Measurements from ENCODE around the gene RAPGEF5.

DNA sequence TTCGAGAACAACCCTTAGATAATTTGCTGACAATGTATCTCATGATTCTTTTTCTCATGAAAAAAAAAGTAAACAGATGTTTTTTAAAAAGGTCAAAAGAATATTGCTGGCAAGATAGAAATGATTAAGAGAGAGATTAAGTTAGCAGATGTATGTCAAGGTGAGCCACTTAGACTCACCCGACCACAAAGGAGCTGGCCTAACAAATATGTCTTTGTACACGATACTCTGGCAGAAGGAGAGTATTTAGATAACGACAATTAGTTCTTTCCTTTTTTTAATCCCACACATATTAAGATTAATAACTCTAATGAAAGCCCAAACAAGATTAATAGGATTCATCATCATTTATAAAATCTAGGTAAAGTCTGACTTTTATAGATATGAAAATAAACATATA is 156.7 kb downstream of the RAPGEF5 start:
- TF ChIP-seq, protein P1, sequence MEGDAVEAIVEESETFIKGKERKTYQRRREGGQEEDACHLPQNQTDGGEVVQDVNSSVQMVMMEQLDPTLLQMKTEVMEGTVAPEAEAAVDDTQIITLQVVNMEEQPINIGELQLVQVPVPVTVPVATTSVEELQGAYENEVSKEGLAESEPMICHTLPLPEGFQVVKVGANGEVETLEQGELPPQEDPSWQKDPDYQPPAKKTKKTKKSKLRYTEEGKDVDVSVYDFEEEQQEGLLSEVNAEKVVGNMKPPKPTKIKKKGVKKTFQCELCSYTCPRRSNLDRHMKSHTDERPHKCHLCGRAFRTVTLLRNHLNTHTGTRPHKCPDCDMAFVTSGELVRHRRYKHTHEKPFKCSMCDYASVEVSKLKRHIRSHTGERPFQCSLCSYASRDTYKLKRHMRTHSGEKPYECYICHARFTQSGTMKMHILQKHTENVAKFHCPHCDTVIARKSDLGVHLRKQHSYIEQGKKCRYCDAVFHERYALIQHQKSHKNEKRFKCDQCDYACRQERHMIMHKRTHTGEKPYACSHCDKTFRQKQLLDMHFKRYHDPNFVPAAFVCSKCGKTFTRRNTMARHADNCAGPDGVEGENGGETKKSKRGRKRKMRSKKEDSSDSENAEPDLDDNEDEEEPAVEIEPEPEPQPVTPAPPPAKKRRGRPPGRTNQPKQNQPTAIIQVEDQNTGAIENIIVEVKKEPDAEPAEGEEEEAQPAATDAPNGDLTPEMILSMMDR (IDR thresholded peaks at IDR 0.05) = no peak
- TF ChIP-seq SMC3 (IDR thresholded peaks at IDR 0.05; ENCODE audit: low read depth, low read length) = no peak
